Panc1 (cell line): ENCODE data around the gene OPTC. TPM values are rescaled to one million over a fixed set of nuclear protein-coding genes. Genes with fewer than 3 reads are reported as not detected.

Experiments used
- total RNA-seq: library from RNA; stranded (reverse); gene quantifications from one replicate; pipeline ENCODE4 v1.2.1, GENCODE V29; 2021; ENCODE audit not compliant: unreplicated experiment

The OPTC gene
- total RNA-seq, 1 experiment from 2014 or later = not detected

Other genes with a start within 250 kb of the OPTC start
- gene BTG2, start 188.6 kb upstream of the OPTC start, total RNA-seq = 6.1 TPM
- not detected for gene FMOD, start 143.0 kb upstream of the OPTC start, total RNA-seq
- not detected for gene PRELP, start 18.3 kb upstream of the OPTC start, total RNA-seq
- 20.9 TPM for gene ATP2B4, start 132.7 kb downstream of the OPTC start, total RNA-seq